A673 (cell line): Measurements from ENCODE around the gene JAG1.

Experiments used
- EZH2 ChIP-seq: fragments of 200-600 bp; sonication (generic); IDR thresholded peaks from 2 replicates; pipeline ENCODE4 v1.6.1; 2017; ENCODE audit warnings: borderline replicate concordance, low read depth, mild to moderate bottlenecking, mixed read lengths, antibody characterized with exemption, low read length; ENCODE audit not compliant: poor library complexity, severe bottlenecking
- TF ChIP-seq, protein P1 (sequence below): fragments of 300-800, 200-600 bp; sonication (generic); conservative IDR thresholded peaks from 2 replicates; pipeline ENCODE4 v1.5.1; 2017; ENCODE audit warnings: low read depth, mild to moderate bottlenecking, antibody characterized with exemption, low read length, moderate library complexity, mixed read lengths

DNA sequence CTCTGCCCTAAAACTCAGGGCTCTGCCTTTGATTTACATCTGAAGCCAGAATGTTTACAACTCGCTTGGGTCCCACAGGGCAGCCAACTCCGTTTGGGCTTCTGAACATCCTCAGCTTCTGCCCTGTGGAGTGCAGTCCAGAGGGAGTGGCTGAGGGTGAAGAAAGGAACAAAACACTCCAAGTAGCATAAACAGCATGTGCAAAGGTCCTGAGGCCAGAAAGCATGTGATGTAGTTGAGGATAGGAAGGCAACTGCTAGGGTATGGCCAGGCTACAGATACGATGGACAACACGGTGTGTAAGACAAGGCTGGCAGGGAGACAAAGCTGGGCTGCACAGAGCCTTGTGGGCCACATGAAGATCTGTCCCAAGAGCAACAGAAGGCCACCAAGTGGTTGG, 12.5 kb downstream of the JAG1 start:
- TF ChIP-seq, protein P1, sequence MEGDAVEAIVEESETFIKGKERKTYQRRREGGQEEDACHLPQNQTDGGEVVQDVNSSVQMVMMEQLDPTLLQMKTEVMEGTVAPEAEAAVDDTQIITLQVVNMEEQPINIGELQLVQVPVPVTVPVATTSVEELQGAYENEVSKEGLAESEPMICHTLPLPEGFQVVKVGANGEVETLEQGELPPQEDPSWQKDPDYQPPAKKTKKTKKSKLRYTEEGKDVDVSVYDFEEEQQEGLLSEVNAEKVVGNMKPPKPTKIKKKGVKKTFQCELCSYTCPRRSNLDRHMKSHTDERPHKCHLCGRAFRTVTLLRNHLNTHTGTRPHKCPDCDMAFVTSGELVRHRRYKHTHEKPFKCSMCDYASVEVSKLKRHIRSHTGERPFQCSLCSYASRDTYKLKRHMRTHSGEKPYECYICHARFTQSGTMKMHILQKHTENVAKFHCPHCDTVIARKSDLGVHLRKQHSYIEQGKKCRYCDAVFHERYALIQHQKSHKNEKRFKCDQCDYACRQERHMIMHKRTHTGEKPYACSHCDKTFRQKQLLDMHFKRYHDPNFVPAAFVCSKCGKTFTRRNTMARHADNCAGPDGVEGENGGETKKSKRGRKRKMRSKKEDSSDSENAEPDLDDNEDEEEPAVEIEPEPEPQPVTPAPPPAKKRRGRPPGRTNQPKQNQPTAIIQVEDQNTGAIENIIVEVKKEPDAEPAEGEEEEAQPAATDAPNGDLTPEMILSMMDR = no peak
- no peak for TF ChIP-seq EZH2
